HepG2 (cell line): Measurements from ENCODE around the gene THBD. TPM values are rescaled to one million over a fixed set of nuclear protein-coding genes. Genes with fewer than 3 reads are reported as not detected.

Experiments
- ATAC-seq: fragments of 200-7000 bp; cut with Tn5 transposase; 3 replicates; pipeline ENCODE4 v1.9.1; 2020; ENCODE audit warnings: mild to moderate bottlenecking, moderate library complexity
- BruUV-seq: library from RNA; stranded (reverse); fragments of 400-500 nt; replicated peaks from 2 replicates; lab custom pipeline; 2021; lab: Mats Ljungman, UMichigan
- CTCF ChIA-PET: fragments of 300-600 bp; formaldehyde crosslinking; extraction: SDS; loops from one replicate; lab custom pipeline; 2021; ENCODE audit warnings: low total read pairs, inconsistent platforms, low intra/inter-chr PET ratio; lab: Yijun Ruan, JAX
- POLR2A ChIA-PET: fragments of 350-600 bp; sonication (Branson Sonifier 250); formaldehyde crosslinking; loops from one replicate; lab custom pipeline; 2020; ENCODE audit warnings: antibody characterized with exemption, inconsistent platforms; lab: Yijun Ruan, JAX
- DNase-seq: peaks from one replicate; pipeline ENCODE4 v3.0.0-alpha.2; 2015; ENCODE audit warnings: low spot score
- FAIRE-seq: peaks from 3 replicates; lab custom pipeline; 2011; peaks lifted over from hg19 to GRCh38; lab: Jason Lieb, UNC
- H2AFZ ChIP-seq: one replicate; pipeline ENCODE4 v1.6.1; 2011; ENCODE audit warnings: low read length, inconsistent platforms
- H3K27ac ChIP-seq: fragments of 300-600 bp; 3 replicates; pipeline ENCODE4 v1.8.0; 2011; ENCODE audit warnings: mixed run types, mild to moderate bottlenecking, mixed read lengths, low read length, inconsistent platforms; ENCODE audit not compliant: insufficient read depth; ENCODE audit errors: extremely low read length
- H3K27me3 ChIP-seq, 2 experiments: fragments of 200-600 bp in 1 of 2; 2 replicates in 1 of 2; 3 replicates in 1 of 2; pipeline versions ENCODE4 v1.6.0 to v1.8.0; 2011; ENCODE audit warnings: low read length in 2 of 2, mild to moderate bottlenecking in 2 of 2, moderate library complexity in 2 of 2, inconsistent platforms in 1 of 2; ENCODE audit not compliant: insufficient read depth in 2 of 2, control insufficient read depth in 1 of 2
- H3K36me3 ChIP-seq, 2 experiments: fragments of 200-600 bp in 1 of 2; replicated peaks in 1 of 2; 2 replicates in 1 of 2; 3 replicates in 1 of 2; pipeline versions ENCODE4 v1.5.1 to v1.8.0; 2011; ENCODE audit warnings: low read length in 2 of 2, inconsistent platforms in 1 of 2; ENCODE audit not compliant: insufficient read depth in 2 of 2, control insufficient read depth in 1 of 2
- H3K4me1 ChIP-seq: 2 replicates; pipeline ENCODE4 v1.5.1; 2012; ENCODE audit warnings: low read length, inconsistent platforms; ENCODE audit not compliant: insufficient read depth
- H3K4me2 ChIP-seq: 2 replicates; pipeline ENCODE4 v1.6.0; 2011; ENCODE audit warnings: low read depth, low read length, inconsistent platforms
- H3K4me3 ChIP-seq, 3 experiments: fragments of 200-600 bp in 1 of 3; sonication (generic), shearing (Covaris generic) in 1 of 3; replicated peaks in 1 of 3; 2 replicates each; pipeline ENCODE4 v1.5.1; 2011 to 2016; ENCODE audit warnings: low read length in 3 of 3, inconsistent platforms in 2 of 3, low read depth in 2 of 3, mild to moderate bottlenecking in 2 of 3, control low read depth in 1 of 3, mixed read lengths in 1 of 3; ENCODE audit not compliant: insufficient read depth in 1 of 3
- H3K79me2 ChIP-seq: one replicate; pipeline ENCODE4 v1.6.1; 2011; ENCODE audit warnings: low read length, inconsistent platforms; ENCODE audit not compliant: insufficient read depth
- H3K9ac ChIP-seq: 2 replicates; pipeline ENCODE4 v1.6.0; 2011; ENCODE audit warnings: mild to moderate bottlenecking, low read depth, low read length, inconsistent platforms; ENCODE audit not compliant: insufficient read depth
- H3K9me3 ChIP-seq: 2 replicates; pipeline ENCODE4 v1.5.1; 2012; ENCODE audit warnings: mild to moderate bottlenecking, low read length
- H4K20me1 ChIP-seq: 2 replicates; pipeline ENCODE4 v1.6.0; 2011; ENCODE audit warnings: inconsistent platforms, mild to moderate bottlenecking, low read length, moderate library complexity; ENCODE audit not compliant: insufficient read depth
- EZH2 ChIP-seq: conservative IDR thresholded peaks from 2 replicates; pipeline ENCODE4 v1.6.1; 2012; ENCODE audit warnings: mild to moderate bottlenecking, low read depth, low read length, moderate library complexity
- whole genome bisulfite sequencing: methylation state at CpG from one replicate; pipeline ENCODE4 v1.1.6; 2017; ENCODE audit warnings: low lambda C conversion rate; 5-methylcytosine and 5-hydroxymethylcytosine counted together
- in situ Hi-C: cut with HindIII; loops from 2 replicates; pipeline ENCODE4 v1.10.0; 2017; ENCODE audit warnings: low pct_unique_long_range_greater_than_20kb; ENCODE audit not compliant: extremely low pct_ligation_motif_present
- intact Hi-C: fragments of 100-400 bp; cut with micrococcal nuclease; formaldehyde crosslinking; loops from one replicate; pipeline ENCODE4 v1.10.0; 2022; ENCODE audit not compliant: unreplicated experiment
- polyA plus RNA-seq, 8 experiments: library from polyadenylated mRNA; depleted of rRNA in 3 of 8; stranded (reverse) in 7 of 8; unstranded in 1 of 8; fragments of >200 nt; fragmentation: Illumina TruSeq in 4 of 8; extraction: Trizol in 4 of 8; gene quantifications; 2 replicates each; pipeline versions ENCODE4 v1.2.1 to v1.2.3, GENCODE V29; 2011 to 2016; ENCODE audit warnings: low read depth in 4 of 8, missing spikeins in 1 of 8, mixed read lengths in 1 of 8; ENCODE audit not compliant: insufficient read depth in 1 of 8
- total RNA-seq, 5 experiments: library from RNA; depleted of rRNA; stranded (reverse); fragments of >200 nt; fragmentation: Illumina TruSeq; extraction: Trizol; gene quantifications; 2 replicates each; pipeline ENCODE4 v1.2.3, GENCODE V29; 2016; ENCODE audit warnings: low read depth in 1 of 5
- TF ChIP-seq, protein P1 (sequence below): sonication (generic); formaldehyde crosslinking; IDR thresholded peaks from 2 replicates; pipeline ENCODE4 v1.9.0; 2021; ENCODE audit warnings: mild to moderate bottlenecking, missing genetic modification reagents

THBD gene
- total and polyA plus RNA-seq, 2 of the 13 experiments (the other 11 are each of a cell fraction or from before 2014, with no cell fraction given) = 0.03 TPM; not detected in 1

DNA sequence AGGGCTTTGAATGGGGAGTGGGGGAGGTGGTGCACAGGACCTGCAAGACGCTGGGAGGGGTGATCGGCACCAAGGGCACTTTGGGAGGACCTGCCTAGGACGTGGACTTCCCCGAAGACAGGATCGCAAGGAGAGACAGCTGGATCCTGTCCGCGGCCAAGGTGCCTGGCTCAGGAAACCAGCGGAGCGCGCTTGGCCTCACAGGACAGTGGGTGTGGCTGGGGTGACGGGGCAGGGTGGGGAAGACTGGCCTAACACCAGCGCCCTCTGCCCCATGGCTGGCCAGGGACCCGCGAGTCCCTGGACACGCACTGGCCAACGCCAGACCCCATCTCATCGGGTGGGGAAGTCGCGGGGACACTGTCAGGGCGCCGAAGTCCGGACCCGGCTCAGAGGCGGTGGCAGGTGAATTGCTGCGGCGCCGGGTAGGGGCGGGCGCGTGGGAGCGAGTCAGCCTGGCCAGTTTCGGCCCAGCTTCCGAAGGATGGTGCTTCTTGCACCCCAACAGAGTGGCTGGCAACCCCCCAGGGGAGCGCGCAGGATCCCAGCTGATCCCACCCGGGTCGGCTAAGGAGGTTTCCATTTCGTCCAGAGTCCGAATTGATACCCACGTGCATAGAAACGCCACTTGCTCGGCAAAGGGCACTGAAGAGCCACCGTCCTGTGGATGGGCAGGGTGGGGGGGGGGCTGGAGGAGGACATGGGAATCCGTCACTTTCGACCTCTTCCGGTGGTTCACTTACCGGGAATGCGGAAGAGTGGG lies 785 bp upstream of the THBD start:
- intact Hi-C loops (no loop called here), in situ Hi-C loops (no loop called here)
- no peak for DNase-seq
- Histone ChIP-seq H3K79me2 (no peaks in the 10 kb centered on the region), H3K4me1 (no peaks in the 10 kb centered on the region), H3K4me3 (no peak overlapping the region), H3K27ac (no peak overlapping the region), H3K36me3 (no peaks in the 10 kb centered on the region), H3K4me2 (no peak overlapping the region), H3K27me3 (peaks cover 3 to 28% of the 10 kb centered on the region in 2 experiments; a peak in 4 of 5 replicates), H4K20me1 (no peaks in the 10 kb centered on the region), H3K9me3 (no peaks in the 10 kb centered on the region), H3K9ac (no peak overlapping the region), H2AFZ (no peak overlapping the region)
- BruUV-seq = no TSS peak
- POLR2A ChIA-PET = no interaction called here
- 15% methylated on average over 41 of the region's 48 CpGs for WGBS
- TF ChIP-seq EZH2 = peak; percentile 30; the same call in 1 of the 2 replicates
- TF ChIP-seq, protein P1, sequence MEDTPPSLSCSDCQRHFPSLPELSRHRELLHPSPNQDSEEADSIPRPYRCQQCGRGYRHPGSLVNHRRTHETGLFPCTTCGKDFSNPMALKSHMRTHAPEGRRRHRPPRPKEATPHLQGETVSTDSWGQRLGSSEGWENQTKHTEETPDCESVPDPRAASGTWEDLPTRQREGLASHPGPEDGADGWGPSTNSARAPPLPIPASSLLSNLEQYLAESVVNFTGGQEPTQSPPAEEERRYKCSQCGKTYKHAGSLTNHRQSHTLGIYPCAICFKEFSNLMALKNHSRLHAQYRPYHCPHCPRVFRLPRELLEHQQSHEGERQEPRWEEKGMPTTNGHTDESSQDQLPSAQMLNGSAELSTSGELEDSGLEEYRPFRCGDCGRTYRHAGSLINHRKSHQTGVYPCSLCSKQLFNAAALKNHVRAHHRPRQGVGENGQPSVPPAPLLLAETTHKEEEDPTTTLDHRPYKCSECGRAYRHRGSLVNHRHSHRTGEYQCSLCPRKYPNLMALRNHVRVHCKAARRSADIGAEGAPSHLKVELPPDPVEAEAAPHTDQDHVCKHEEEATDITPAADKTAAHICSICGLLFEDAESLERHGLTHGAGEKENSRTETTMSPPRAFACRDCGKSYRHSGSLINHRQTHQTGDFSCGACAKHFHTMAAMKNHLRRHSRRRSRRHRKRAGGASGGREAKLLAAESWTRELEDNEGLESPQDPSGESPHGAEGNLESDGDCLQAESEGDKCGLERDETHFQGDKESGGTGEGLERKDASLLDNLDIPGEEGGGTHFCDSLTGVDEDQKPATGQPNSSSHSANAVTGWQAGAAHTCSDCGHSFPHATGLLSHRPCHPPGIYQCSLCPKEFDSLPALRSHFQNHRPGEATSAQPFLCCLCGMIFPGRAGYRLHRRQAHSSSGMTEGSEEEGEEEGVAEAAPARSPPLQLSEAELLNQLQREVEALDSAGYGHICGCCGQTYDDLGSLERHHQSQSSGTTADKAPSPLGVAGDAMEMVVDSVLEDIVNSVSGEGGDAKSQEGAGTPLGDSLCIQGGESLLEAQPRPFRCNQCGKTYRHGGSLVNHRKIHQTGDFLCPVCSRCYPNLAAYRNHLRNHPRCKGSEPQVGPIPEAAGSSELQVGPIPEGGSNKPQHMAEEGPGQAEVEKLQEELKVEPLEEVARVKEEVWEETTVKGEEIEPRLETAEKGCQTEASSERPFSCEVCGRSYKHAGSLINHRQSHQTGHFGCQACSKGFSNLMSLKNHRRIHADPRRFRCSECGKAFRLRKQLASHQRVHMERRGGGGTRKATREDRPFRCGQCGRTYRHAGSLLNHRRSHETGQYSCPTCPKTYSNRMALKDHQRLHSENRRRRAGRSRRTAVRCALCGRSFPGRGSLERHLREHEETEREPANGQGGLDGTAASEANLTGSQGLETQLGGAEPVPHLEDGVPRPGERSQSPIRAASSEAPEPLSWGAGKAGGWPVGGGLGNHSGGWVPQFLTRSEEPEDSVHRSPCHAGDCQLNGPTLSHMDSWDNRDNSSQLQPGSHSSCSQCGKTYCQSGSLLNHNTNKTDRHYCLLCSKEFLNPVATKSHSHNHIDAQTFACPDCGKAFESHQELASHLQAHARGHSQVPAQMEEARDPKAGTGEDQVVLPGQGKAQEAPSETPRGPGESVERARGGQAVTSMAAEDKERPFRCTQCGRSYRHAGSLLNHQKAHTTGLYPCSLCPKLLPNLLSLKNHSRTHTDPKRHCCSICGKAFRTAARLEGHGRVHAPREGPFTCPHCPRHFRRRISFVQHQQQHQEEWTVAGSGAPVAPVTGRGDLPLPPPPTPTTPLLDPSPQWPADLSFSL = no peak
- ATAC-seq = peak; percentile 15; the same call in 2 of the 3 replicates
- CTCF ChIA-PET = no interaction called here
- no peak for FAIRE-seq
